GM23338 (cell line): Measurements from ENCODE around the gene TJAP1. TPM values are rescaled to one million over a fixed set of nuclear protein-coding genes. Genes with fewer than 3 reads are reported as not detected.

Source experiments
- ATAC-seq: fragments of 200-7000 bp; cut with Tn5 transposase; 3 replicates; pipeline ENCODE4 v1.9.1; 2020
- DNase-seq: peaks from one replicate; pipeline ENCODE4 v3.0.0-alpha.2; 2015; ENCODE audit warnings: low spot score
- H2AFZ ChIP-seq: fragments of 200-600 bp; sonication (generic); 2 replicates; pipeline ENCODE4 v1.8.0; 2016; ENCODE audit warnings: antibody characterized with exemption, mild to moderate bottlenecking, moderate library complexity
- H3F3A ChIP-seq: fragments of 200-600 bp; sonication (generic); replicated peaks from 2 replicates; pipeline ENCODE4 v1.8.0; 2017; ENCODE audit warnings: antibody characterized with exemption, mixed run types, low read depth
- H3K27ac ChIP-seq: fragments of 200-600 bp; sonication (generic); 2 replicates; pipeline ENCODE4 v1.6.1; 2016; ENCODE audit warnings: low read depth
- H3K27me3 ChIP-seq: fragments of 200-600 bp; sonication (generic); 2 replicates; pipeline ENCODE4 v1.8.0; 2016; ENCODE audit warnings: mild to moderate bottlenecking, mixed run types, moderate library complexity; ENCODE audit not compliant: insufficient read depth
- H3K36me3 ChIP-seq: fragments of 200-600 bp; sonication (generic); 2 replicates; pipeline ENCODE4 v1.8.0; 2016; ENCODE audit warnings: mild to moderate bottlenecking; ENCODE audit not compliant: insufficient read depth
- H3K4me1 ChIP-seq: fragments of 200-600 bp; sonication (generic); 2 replicates; pipeline ENCODE4 v1.8.0; 2016; ENCODE audit warnings: mild to moderate bottlenecking, moderate library complexity; ENCODE audit not compliant: insufficient read depth
- H3K4me2 ChIP-seq: fragments of 200-600 bp; sonication (generic); 2 replicates; pipeline ENCODE4 v1.7.1; 2017; ENCODE audit warnings: mixed run types
- H3K4me3 ChIP-seq: fragments of 200-600 bp; sonication (generic); 2 replicates; pipeline ENCODE4 v1.6.1; 2016; ENCODE audit warnings: mixed run types
- H3K79me2 ChIP-seq: fragments of 200-600 bp; sonication (generic); replicated peaks from 2 replicates; pipeline ENCODE4 v1.8.0; 2017; ENCODE audit warnings: mild to moderate bottlenecking; ENCODE audit not compliant: insufficient read depth
- H3K9me2 ChIP-seq: fragments of 200-600 bp; sonication (generic); 2 replicates; pipeline ENCODE4 v1.8.0; 2017; ENCODE audit not compliant: insufficient read depth
- H4K20me1 ChIP-seq: fragments of 200-600 bp; sonication (generic); replicated peaks from 2 replicates; pipeline ENCODE4 v1.8.0; 2017; ENCODE audit warnings: mild to moderate bottlenecking; ENCODE audit not compliant: insufficient read depth
- H3K27ac Mint-ChIP-seq: 2 replicates; pipeline ENCODE4 v1.8.0; 2020; ENCODE audit warnings: inconsistent platforms, mild to moderate bottlenecking, moderate library complexity, mixed read lengths
- H3K27me3 Mint-ChIP-seq: 3 replicates; pipeline ENCODE4 v1.8.0; 2022; ENCODE audit warnings: low read depth, mild to moderate bottlenecking, moderate library complexity, mixed read lengths, inconsistent platforms; ENCODE audit not compliant: insufficient read depth, poor library complexity
- H3K36me3 Mint-ChIP-seq: 3 replicates; pipeline ENCODE4 v1.8.0; 2021; ENCODE audit warnings: low read depth, mild to moderate bottlenecking, inconsistent platforms, moderate library complexity, mixed read lengths
- H3K4me1 Mint-ChIP-seq: 3 replicates; pipeline ENCODE4 v1.8.0; 2020; ENCODE audit warnings: mild to moderate bottlenecking, inconsistent platforms, mixed read lengths
- H3K4me3 Mint-ChIP-seq: 3 replicates; pipeline ENCODE4 v1.8.0; 2021; ENCODE audit warnings: moderate library complexity, mild to moderate bottlenecking, inconsistent platforms, mixed read lengths
- H3K9me3 Mint-ChIP-seq: 3 replicates; pipeline ENCODE4 v1.8.0; 2020; ENCODE audit warnings: moderate library complexity, mild to moderate bottlenecking, inconsistent platforms, mixed read lengths
- CTCF ChIP-seq, 2 experiments: fragments of 200-600 bp in 1 of 2; sonication (generic) in 1 of 2; conservative IDR thresholded peaks; 2 replicates each; pipeline versions ENCODE4 v1.5.1 to v1.6.1; 2016 to 2017; ENCODE audit warnings: antibody characterized with exemption in 2 of 2, low read depth in 2 of 2, mild to moderate bottlenecking in 2 of 2, moderate library complexity in 1 of 2
- NANOG ChIP-seq: IDR thresholded peaks from 2 replicates; pipeline ENCODE4 v1.6.1; 2016; ENCODE audit warnings: antibody characterized with exemption, borderline replicate concordance
- STAT1 ChIP-seq: IDR thresholded peaks from one replicate; pipeline ENCODE4 v1.6.1; 2016; ENCODE audit warnings: antibody characterized with exemption; ENCODE audit not compliant: unreplicated experiment
- ZNF331 ChIP-seq: fragments of 250-450 bp; sonication (Bioruptor Pico); IDR thresholded peaks from 2 replicates; pipeline ENCODE4 v1.5.0; 2020; ENCODE audit warnings: low read depth, mild to moderate bottlenecking, moderate library complexity
- ZNF462 ChIP-seq: fragments of 250-450 bp; sonication (Bioruptor Pico); IDR thresholded peaks from 2 replicates; pipeline ENCODE4 v1.5.0; 2020; ENCODE audit warnings: mild to moderate bottlenecking, moderate library complexity
- polyA plus RNA-seq: library from polyadenylated mRNA; unstranded; fragments of >200 nt; fragmentation: Nextera tagmentation; extraction: Ambion mirVana; gene quantifications from 2 replicates; pipeline ENCODE4 v1.2.1, GENCODE V29; 2016
- total RNA-seq: library from RNA; depleted of rRNA; stranded (reverse); fragments of >200 nt; shearing (Covaris generic); gene quantifications from 2 replicates; pipeline ENCODE4 v1.2.3, GENCODE V29; 2014

The TJAP1 gene
- total and polyA plus RNA-seq, 2 experiments from 2014 or later: 17.6 to 34.3 TPM

GRCh38 chr6:43468748-43469681 is 8.4 kb upstream of the TJAP1 start:
- H3K36me3 Mint-ChIP-seq: no peaks in the 10 kb centered on the region
- Histone ChIP-seq H2AFZ (peak overlapping the region; percentile 97), H3K79me2 (no peaks in the 10 kb centered on the region), H3K4me3 (no peak overlapping the region), H3K9me2 (no peaks in the 10 kb centered on the region), H3K4me2 (peak overlapping the region; percentile 43), H3K36me3 (no peaks in the 10 kb centered on the region), H3K27ac (no peak overlapping the region), H3F3A (no peaks in the 10 kb centered on the region), H3K4me1 (no peaks in the 10 kb centered on the region), H4K20me1 (no peaks in the 10 kb centered on the region), H3K27me3 (no peaks in the 10 kb centered on the region)
- TF ChIP-seq STAT1 (no peak), NANOG (no peak), ZNF331 (no peak), ZNF462 (CRISPR knock-in tag) (no peak)
- H3K27ac Mint-ChIP-seq: no peak overlapping the region
- no peaks in the 10 kb centered on the region for H3K9me3 Mint-ChIP-seq
- H3K4me3 Mint-ChIP-seq: no peak overlapping the region; the same call in 2 of the 3 replicates
- peaks cover 4% of the 10 kb centered on the region for H3K27me3 Mint-ChIP-seq
- H3K4me1 Mint-ChIP-seq: peaks cover 5% of the 10 kb centered on the region
- ATAC-seq (peak; percentile 83), DNase-seq (peak; percentile 20)

GRCh38 chr6:43469947-43470346 is 7.4 kb upstream of the TJAP1 start:
- Histone ChIP-seq H3K79me2 (no peaks in the 10 kb centered on the region), H3K36me3 (no peaks in the 10 kb centered on the region), H3K4me3 (no peak overlapping the region), H3K27ac (no peak overlapping the region), H3K9me2 (no peaks in the 10 kb centered on the region), H4K20me1 (no peaks in the 10 kb centered on the region), H3K4me2 (no peak overlapping the region), H3K27me3 (no peaks in the 10 kb centered on the region), H2AFZ (peak overlapping the region; percentile 97), H3F3A (no peaks in the 10 kb centered on the region), H3K4me1 (no peaks in the 10 kb centered on the region)
- ATAC-seq (no peak), DNase-seq (no peak)
- no peaks in the 10 kb centered on the region for H3K9me3 Mint-ChIP-seq
- H3K27ac Mint-ChIP-seq: no peak overlapping the region
- H3K36me3 Mint-ChIP-seq: no peaks in the 10 kb centered on the region
- no peak overlapping the region for H3K4me3 Mint-ChIP-seq
- peaks cover 5% of the 10 kb centered on the region for H3K4me1 Mint-ChIP-seq
- H3K27me3 Mint-ChIP-seq: peaks cover 5% of the 10 kb centered on the region
- TF ChIP-seq STAT1 (no peak), CTCF (conservative IDR thresholded peaks at IDR 0.05; ENCODE audit: low read depth in 2 of 2) (no peak), NANOG (no peak)
